ENCODE data around the gene DCAF15.
A peak's percentile ranks its signal among the peaks of the same experiment; 100 is the strongest.

DCAF15 gene

GRCh38 chr19:13952154-13952930 is at the start of gene DCAF15:
TSS of gene DCAF15 (plus strand) at chr19:13952509. CDS start at chr19:13952513, 4 bp downstream.
- peak; percentile 99 for DNase-seq (ENCODE audit: low read depth in 1 of 2, low spot score in 1 of 2)
- no peak for TF ChIP-seq JUND (IDR thresholded peaks at IDR 0.05; ENCODE audit: low read depth)
- in situ Hi-C loops (cut with HindIII; ENCODE audit: low pct_unique_long_range_greater_than_20kb, low sequenced_read_pairs) = no loop called here

GRCh38 chr19:13902993-13903555 is 49.2 kb upstream of the DCAF15 start:
- peak in 1 of 2 experiments; percentile 47 for DNase-seq (ENCODE audit: low read depth in 1 of 2, low spot score in 1 of 2)
- TF ChIP-seq JUND (IDR thresholded peaks at IDR 0.05; ENCODE audit: low read depth) = no peak
- in situ Hi-C loops (cut with HindIII; ENCODE audit: low pct_unique_long_range_greater_than_20kb, low sequenced_read_pairs) = no loop called here

DNA sequence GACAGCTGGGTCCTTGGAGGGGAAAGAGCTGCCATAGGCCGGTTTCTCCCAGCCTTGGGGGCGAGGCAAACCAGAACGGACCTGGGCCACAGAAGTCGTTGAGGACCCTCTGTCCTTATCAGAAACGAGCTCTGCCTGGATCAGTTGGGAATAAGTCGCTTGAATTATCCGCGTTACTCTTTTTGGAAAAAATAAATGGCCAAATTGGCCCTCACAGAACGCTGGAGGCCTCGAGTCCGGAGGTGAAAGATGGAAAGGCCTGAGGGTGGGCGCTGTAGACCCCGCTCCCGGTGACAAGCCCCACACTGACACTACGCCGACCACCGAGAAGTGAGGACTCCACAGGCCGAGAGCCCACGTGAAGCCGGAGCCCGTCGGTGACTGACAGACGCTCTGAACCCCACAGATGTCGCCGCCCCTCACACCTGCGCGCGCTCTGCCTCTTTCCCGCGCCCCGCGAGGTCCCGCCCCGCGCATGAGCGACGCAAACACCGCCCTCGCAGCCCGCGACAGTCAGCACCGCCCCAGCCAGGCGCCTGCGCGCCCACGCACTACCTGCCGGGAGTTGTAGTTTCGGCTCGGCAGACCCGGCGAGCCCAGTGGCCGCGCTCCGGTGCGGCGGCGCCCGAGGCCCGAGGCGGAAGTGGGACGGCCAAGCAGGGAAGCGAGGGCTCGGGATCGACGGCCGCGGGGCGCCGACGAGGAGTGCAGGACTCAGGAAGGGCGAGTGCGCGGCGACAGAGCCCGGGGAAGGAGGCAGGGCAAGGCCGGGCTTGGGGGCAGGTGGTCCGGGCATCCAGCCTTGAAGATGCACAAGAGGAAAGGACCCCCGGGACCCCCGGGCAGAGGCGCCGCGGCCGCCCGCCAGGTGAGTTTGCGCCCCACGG is 46.4 kb upstream of the DCAF15 start, which contains the start of the genes BRME1 and CC2D1A:
Gene BRME1, minus strand, starts transcription at position 484 of the 887 bp plus-strand sequence. CDS start 1,225 bp downstream, outside the sequence.
Gene CC2D1A, plus strand, starts transcription at position 568 of the 887 bp plus-strand sequence. Its CDS starts 241 bp downstream, at position 809.
- peak; percentile 89 to 92 for DNase-seq (ENCODE audit: low read depth in 1 of 2, low spot score in 1 of 2)
- in situ Hi-C loops (cut with HindIII; ENCODE audit: low pct_unique_long_range_greater_than_20kb, low sequenced_read_pairs) = no loop called here
- TF ChIP-seq JUND (IDR thresholded peaks at IDR 0.05; ENCODE audit: low read depth) = no peak

DNA sequence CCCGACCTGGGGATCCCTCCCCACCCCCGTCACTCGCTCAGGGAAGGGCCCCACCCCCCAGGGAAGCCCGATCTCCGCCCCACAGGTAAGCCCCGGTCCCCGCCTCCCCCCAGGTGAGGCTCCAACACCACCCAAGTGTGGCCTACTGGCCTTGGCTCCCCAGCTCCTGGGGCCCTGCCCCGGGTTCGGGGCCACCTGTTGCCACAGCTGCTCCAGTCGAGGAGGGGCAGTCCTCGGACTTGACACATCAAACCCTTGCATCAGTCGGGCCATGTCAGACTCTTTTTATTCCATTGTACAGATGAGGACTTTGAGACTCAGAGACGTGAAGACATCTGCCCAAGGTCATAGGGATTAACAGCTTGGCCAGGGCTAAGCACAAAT is 45.8 kb upstream of the DCAF15 start:
- in situ Hi-C loops (cut with HindIII; ENCODE audit: low pct_unique_long_range_greater_than_20kb, low sequenced_read_pairs) = no loop called here
- no peak for TF ChIP-seq JUND (IDR thresholded peaks at IDR 0.05; ENCODE audit: low read depth)
- DNase-seq (ENCODE audit: low read depth in 1 of 2, low spot score in 1 of 2) = peak; percentile 28 to 44

GRCh38 chr19:13906910-13907309 is 45.4 kb upstream of the DCAF15 start:
- DNase-seq (ENCODE audit: low read depth in 1 of 2, low spot score in 1 of 2) = no peak
- no peak for TF ChIP-seq JUND (IDR thresholded peaks at IDR 0.05; ENCODE audit: low read depth)
- in situ Hi-C loops (cut with HindIII; ENCODE audit: low pct_unique_long_range_greater_than_20kb, low sequenced_read_pairs) = no loop called here

GRCh38 chr19:13908674-13909073 is 43.6 kb upstream of the DCAF15 start:
- TF ChIP-seq JUND (IDR thresholded peaks at IDR 0.05; ENCODE audit: low read depth) = no peak
- no peak for DNase-seq (ENCODE audit: low read depth in 1 of 2, low spot score in 1 of 2)
- in situ Hi-C loops (cut with HindIII; ENCODE audit: low pct_unique_long_range_greater_than_20kb, low sequenced_read_pairs) = no loop called here

DNA sequence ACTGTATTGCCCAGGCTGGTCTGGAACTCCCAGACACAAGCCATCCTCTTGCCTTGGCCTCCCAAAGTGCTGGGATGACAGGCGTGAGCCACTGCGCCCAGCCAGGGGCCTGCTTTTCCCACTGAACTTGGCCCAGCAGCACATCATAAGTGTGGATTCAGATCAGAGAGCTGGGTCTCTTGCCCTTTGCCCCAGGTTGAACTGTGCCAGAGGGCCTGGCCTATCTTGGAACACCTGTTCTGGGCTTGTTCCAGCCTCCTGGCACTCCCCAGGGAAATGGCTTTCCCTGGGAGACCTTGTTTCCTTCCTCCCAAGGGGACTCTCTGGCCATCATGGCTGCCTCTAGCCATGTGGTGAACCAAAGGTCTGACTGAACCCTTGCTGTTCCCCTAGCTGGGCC is 42.9 kb upstream of the DCAF15 start:
- no peak for DNase-seq (ENCODE audit: low read depth in 1 of 2, low spot score in 1 of 2)
- in situ Hi-C loops (cut with HindIII; ENCODE audit: low pct_unique_long_range_greater_than_20kb, low sequenced_read_pairs) = no loop called here
- no peak for TF ChIP-seq JUND (IDR thresholded peaks at IDR 0.05; ENCODE audit: low read depth)

- no peak for TF ChIP-seq JUND (IDR thresholded peaks at IDR 0.05; ENCODE audit: low read depth)
- no peak for DNase-seq (ENCODE audit: low read depth in 1 of 2, low spot score in 1 of 2)
- in situ Hi-C loops (cut with HindIII; ENCODE audit: low pct_unique_long_range_greater_than_20kb, low sequenced_read_pairs) = no loop called here
These were observed 39.0 kb upstream of the DCAF15 start for GRCh38 chr19:13913352-13913751.

DNA sequence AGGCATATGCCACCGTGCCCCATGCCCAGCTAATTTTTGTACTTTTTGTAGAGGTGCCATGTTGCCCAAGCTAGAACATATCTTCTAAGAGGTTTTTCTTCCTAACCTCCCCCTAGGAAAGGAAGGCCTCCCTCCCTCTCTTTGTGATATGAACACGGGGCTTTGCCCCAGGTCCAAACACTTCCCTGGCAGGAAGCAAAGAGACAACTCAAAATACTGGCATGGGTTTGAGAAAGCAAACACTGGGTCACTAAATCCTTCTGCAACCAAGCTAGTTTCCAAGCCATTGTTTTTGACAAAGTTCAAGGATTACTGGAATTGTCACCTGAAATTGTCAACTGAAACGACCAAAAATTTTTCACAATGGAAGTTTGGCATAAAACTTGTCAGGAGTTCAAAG is 37.5 kb upstream of the DCAF15 start:
- no peak for TF ChIP-seq JUND (IDR thresholded peaks at IDR 0.05; ENCODE audit: low read depth)
- no peak for DNase-seq (ENCODE audit: low read depth in 1 of 2, low spot score in 1 of 2)
- in situ Hi-C loops (cut with HindIII; ENCODE audit: low pct_unique_long_range_greater_than_20kb, low sequenced_read_pairs) = no loop called here

DNA sequence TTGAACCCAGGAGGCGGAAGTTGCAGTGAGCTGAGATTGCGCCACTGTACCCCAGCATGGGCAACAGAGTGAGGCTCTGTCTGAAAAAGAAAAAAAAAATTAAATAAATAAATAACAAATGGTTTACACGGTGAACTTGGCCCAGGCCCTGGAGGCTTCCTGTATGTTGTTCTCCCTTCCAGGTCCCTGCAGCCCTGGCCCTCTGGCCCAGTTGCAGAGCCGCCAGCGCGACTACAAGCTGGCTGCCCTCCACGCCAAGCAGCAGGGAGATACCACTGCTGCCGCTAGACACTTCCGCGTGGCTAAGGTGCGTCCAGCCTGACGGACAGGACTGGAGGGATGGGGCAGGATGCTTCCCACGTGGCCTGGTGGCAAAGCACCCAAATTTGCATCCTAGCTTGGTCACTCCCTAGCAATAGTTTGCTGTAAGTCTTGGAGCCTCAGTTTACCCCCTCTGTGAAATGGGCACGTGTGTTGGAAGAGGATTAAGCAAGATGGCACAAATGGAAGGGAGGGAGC is 34.4 kb upstream of the DCAF15 start:
- in situ Hi-C loops (cut with HindIII; ENCODE audit: low pct_unique_long_range_greater_than_20kb, low sequenced_read_pairs) = no loop called here
- TF ChIP-seq JUND (IDR thresholded peaks at IDR 0.05; ENCODE audit: low read depth) = no peak

DNA sequence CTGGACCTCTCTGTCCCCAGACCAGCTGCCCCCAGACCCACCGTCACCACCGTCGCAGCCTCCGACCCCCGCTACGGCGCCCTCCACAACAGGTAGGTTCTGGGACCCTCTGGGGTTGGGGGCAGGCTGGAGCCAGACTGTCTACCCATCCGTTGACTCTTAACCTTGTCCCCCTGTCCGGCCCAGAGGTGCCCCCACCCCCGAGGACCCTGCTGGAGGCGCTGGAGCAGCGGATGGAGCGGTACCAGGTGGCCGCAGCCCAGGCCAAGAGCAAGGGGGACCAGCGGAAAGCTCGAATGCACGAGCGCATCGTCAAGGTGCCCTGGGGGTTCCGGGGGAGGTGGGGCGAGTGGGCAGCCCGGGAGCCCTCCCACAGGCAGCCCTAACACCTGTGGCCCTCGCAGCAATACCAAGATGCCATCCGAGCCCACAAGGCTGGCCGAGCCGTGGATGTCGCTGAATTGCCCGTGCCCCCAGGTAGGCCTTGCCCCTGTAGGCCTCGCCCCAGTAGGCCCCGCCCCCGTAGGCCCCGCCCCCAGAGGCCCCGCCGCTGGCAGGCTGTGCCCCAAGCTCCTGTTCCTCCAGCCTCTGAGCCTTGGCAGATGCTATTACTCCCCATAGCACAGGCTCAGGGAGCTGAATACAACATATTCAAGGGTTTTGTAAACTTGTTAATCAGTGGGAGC is 33.4 kb upstream of the DCAF15 start:
- no peak for DNase-seq (ENCODE audit: low read depth in 1 of 2, low spot score in 1 of 2)
- no peak for TF ChIP-seq JUND (IDR thresholded peaks at IDR 0.05; ENCODE audit: low read depth)
- in situ Hi-C loops (cut with HindIII; ENCODE audit: low pct_unique_long_range_greater_than_20kb, low sequenced_read_pairs) = no loop called here

More for the DNA sequence above, 34.4 kb upstream of the DCAF15 start:
- DNase-seq (ENCODE audit: low read depth in 1 of 2, low spot score in 1 of 2) = no peak

GRCh38 chr19:13920524-13920923 is 31.8 kb upstream of the DCAF15 start:
- TF ChIP-seq JUND (IDR thresholded peaks at IDR 0.05; ENCODE audit: low read depth) = no peak
- in situ Hi-C loops (cut with HindIII; ENCODE audit: low pct_unique_long_range_greater_than_20kb, low sequenced_read_pairs) = no loop called here

More at GRCh38 chr19:13920524-13920923, 31.8 kb upstream of the DCAF15 start:
- no peak for DNase-seq (ENCODE audit: low read depth in 1 of 2, low spot score in 1 of 2)
